ENCODE data around the gene CCNC. TPM values are rescaled to one million over a fixed set of nuclear protein-coding genes. Genes with fewer than 3 reads are reported as not detected.

Gene CCNC
- total RNA-seq, 1 donor from 2014 or later, result 15.1 TPM

GRCh38 chr6:99521633-99522151, 46.8 kb downstream of the CCNC start:
- no peak for TF ChIP-seq CTCF (IDR thresholded peaks at IDR 0.05; ENCODE audit: borderline replicate concordance)
- no peaks in the 10 kb centered on the region for H3K27me3 ChIP-seq (ENCODE audit: low read depth)
- no peak for DNase-seq
- H3K9me3 ChIP-seq (replicated peaks), result no peaks in the 10 kb centered on the region
- peak overlapping the region; percentile 91 for H3K27ac ChIP-seq (replicated peaks)
- peaks cover 7% of the 10 kb centered on the region for H3K36me3 ChIP-seq
- intact Hi-C loops (cut with micrococcal nuclease), result no loop called here
- H3K4me1 ChIP-seq, result peaks cover 25% of the 10 kb centered on the region
- H3K4me3 ChIP-seq, result peak overlapping the region; percentile 81

- intact Hi-C loops (cut with micrococcal nuclease), result no loop called here
- peak; percentile 97 for TF ChIP-seq CTCF (IDR thresholded peaks at IDR 0.05; ENCODE audit: borderline replicate concordance)
- Histone ChIP-seq H3K4me1 (peaks cover 25% of the 10 kb centered on the region), H3K4me3 (peak overlapping the region; percentile 81), H3K27ac (replicated peaks) (peak overlapping the region; percentile 91), H3K27me3 (ENCODE audit: low read depth) (no peaks in the 10 kb centered on the region), H3K36me3 (peaks cover under 1% of the 10 kb centered on the region), H3K9me3 (replicated peaks) (no peaks in the 10 kb centered on the region)
- peak; percentile 87 for DNase-seq
These were observed 47.4 kb downstream of the CCNC start for GRCh38 chr6:99520855-99521632.

DNA sequence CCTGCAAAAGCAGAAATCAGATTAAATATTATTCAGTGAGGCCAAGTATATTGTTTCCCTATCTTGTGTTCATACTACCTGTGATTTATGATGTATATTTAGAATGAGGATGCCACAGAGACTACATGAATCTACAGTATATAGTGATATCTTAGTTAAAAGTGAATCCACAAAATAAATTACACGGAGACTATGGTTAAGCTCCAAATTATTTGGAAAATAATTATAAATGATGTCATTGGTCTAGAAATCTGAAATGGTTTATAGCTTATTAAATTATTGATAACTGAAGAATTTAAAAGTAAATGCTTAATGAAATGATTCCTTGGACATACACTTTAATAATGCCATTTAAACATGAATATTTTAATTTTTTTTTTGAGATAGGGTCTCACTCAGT, 49.0 kb downstream of the CCNC start:
- no peaks in the 10 kb centered on the region for H3K9me3 ChIP-seq (replicated peaks)
- no peak for TF ChIP-seq CTCF (IDR thresholded peaks at IDR 0.05; ENCODE audit: borderline replicate concordance)
- no peak overlapping the region for H3K27ac ChIP-seq (replicated peaks)
- H3K27me3 ChIP-seq (ENCODE audit: low read depth), result no peaks in the 10 kb centered on the region
- no peak overlapping the region for H3K4me3 ChIP-seq
- DNase-seq, result no peak
- H3K4me1 ChIP-seq, result peaks cover 27% of the 10 kb centered on the region
- intact Hi-C loops (cut with micrococcal nuclease), result no loop called here
- no peaks in the 10 kb centered on the region for H3K36me3 ChIP-seq

GRCh38 chr6:99514089-99514488, 54.4 kb downstream of the CCNC start:
- H3K4me3 ChIP-seq, result peak overlapping the region; percentile 85
- H3K4me1 ChIP-seq, result peaks cover 26% of the 10 kb centered on the region
- no peak for TF ChIP-seq CTCF (IDR thresholded peaks at IDR 0.05; ENCODE audit: borderline replicate concordance)
- peak overlapping the region; percentile 93 for H3K27ac ChIP-seq (replicated peaks)
- no peaks in the 10 kb centered on the region for H3K36me3 ChIP-seq
- no peaks in the 10 kb centered on the region for H3K9me3 ChIP-seq (replicated peaks)
- intact Hi-C loops (cut with micrococcal nuclease), result no loop called here
- DNase-seq, result no peak
- H3K27me3 ChIP-seq (ENCODE audit: low read depth), result no peaks in the 10 kb centered on the region

DNA sequence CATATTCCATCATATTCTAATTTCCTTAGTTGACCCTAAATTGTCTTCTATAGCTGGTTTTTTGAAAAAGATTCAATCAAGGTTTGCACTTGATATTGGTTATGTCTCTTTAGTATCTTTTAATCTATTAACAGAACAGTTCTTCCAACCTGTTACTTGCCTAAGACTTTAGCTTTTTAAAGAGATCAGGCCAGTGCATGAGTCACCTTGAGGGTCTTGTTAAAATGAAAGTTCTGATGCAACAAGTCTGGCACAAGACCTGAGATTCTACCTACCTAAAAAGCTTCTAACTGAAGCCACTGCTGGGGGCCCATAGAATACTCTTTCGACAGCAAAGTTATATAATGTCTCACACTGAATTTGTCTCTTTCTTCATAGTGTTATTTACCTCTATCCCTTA, 56.4 kb downstream of the CCNC start:
- no peaks in the 10 kb centered on the region for H3K9me3 ChIP-seq (replicated peaks)
- no peak overlapping the region for H3K4me3 ChIP-seq
- no peak for DNase-seq
- peaks cover 26% of the 10 kb centered on the region for H3K4me1 ChIP-seq
- no peak overlapping the region for H3K27ac ChIP-seq (replicated peaks)
- H3K36me3 ChIP-seq, result peaks cover 2% of the 10 kb centered on the region
- H3K27me3 ChIP-seq (ENCODE audit: low read depth), result no peaks in the 10 kb centered on the region
- intact Hi-C loops (cut with micrococcal nuclease), result no loop called here
- TF ChIP-seq CTCF (IDR thresholded peaks at IDR 0.05; ENCODE audit: borderline replicate concordance), result no peak
